Endothelial cell of umbilical vein (primary cell): ENCODE measurements around the gene VPS11. TPM values are rescaled to one million over a fixed set of nuclear protein-coding genes. Genes with fewer than 3 reads are reported as not detected.

Experiments
- BruUV-seq: library from RNA; stranded (reverse); fragments of 400-500 nt; replicated peaks from 2 replicates; lab custom pipeline; 2021; lab: Mats Ljungman, UMichigan
- CTCF ChIA-PET: fragments of 300-600, 350-600 bp; sonication (Branson Sonifier 250); formaldehyde crosslinking; loops from one replicate; lab custom pipeline; 2021; ENCODE audit warnings: antibody characterized with exemption, inconsistent platforms; lab: Charles Lee
- POLR2A ChIA-PET: fragments of 300-600, 350-600 bp; sonication (Branson Sonifier 250); formaldehyde crosslinking; loops from one replicate; lab custom pipeline; 2021; ENCODE audit warnings: antibody characterized with exemption, inconsistent platforms; lab: Charles Lee
- DNase-seq: peaks from one replicate; pipeline ENCODE4 v3.0.0-alpha.2; 2011; ENCODE audit warnings: low read depth, low spot score
- FAIRE-seq: peaks from 2 replicates; lab custom pipeline; 2011; peaks lifted over from hg19 to GRCh38; lab: Jason Lieb, UNC
- H2AFZ ChIP-seq: 2 replicates; pipeline ENCODE4 v1.6.0; 2012; ENCODE audit warnings: low read depth, low read length, control low read depth, inconsistent platforms
- H3K27ac ChIP-seq: 2 replicates; pipeline ENCODE4 v1.5.1; 2011; ENCODE audit warnings: low read depth, mild to moderate bottlenecking, control low read depth, low read length, moderate library complexity; ENCODE audit not compliant: insufficient read depth
- H3K27me3 ChIP-seq, 2 experiments: 2 replicates each; pipeline versions ENCODE4 v1.6.0 to v1.6.1; 2011; ENCODE audit warnings: low read length in 2 of 2, mixed read lengths in 1 of 2; ENCODE audit not compliant: control insufficient read depth in 2 of 2, insufficient read depth in 2 of 2
- H3K36me3 ChIP-seq, 2 experiments: 2 replicates in 1 of 2; 3 replicates in 1 of 2; pipeline ENCODE4 v1.5.1; 2011; ENCODE audit warnings: low read length in 2 of 2, mild to moderate bottlenecking in 1 of 2, moderate library complexity in 1 of 2; ENCODE audit not compliant: control insufficient read depth in 2 of 2, insufficient read depth in 2 of 2; ENCODE audit errors: extremely low read depth in 1 of 2
- H3K4me1 ChIP-seq: 3 replicates; pipeline ENCODE4 v1.5.1; 2011; ENCODE audit warnings: mild to moderate bottlenecking, low read length; ENCODE audit not compliant: control insufficient read depth, insufficient read depth; ENCODE audit errors: extremely low read depth
- H3K4me2 ChIP-seq: 2 replicates; pipeline ENCODE4 v1.6.1; 2011; ENCODE audit warnings: low read length, control low read depth, mixed read lengths; ENCODE audit not compliant: insufficient read depth
- H3K4me3 ChIP-seq, 3 experiments: fragments of 200-600 bp in 1 of 3; sonication (generic), shearing (Covaris generic) in 1 of 3; replicated peaks in 1 of 3; 2 replicates each; pipeline ENCODE4 v1.5.1; 2011 to 2016; ENCODE audit warnings: control low read depth in 3 of 3, low read length in 3 of 3, mild to moderate bottlenecking in 2 of 3, inconsistent platforms in 1 of 3, low read depth in 1 of 3, moderate library complexity in 1 of 3; ENCODE audit not compliant: insufficient read depth in 1 of 3
- H3K79me2 ChIP-seq: 2 replicates; pipeline ENCODE4 v1.6.0; 2012; ENCODE audit warnings: low read length, inconsistent platforms; ENCODE audit not compliant: control insufficient read depth, insufficient read depth
- H3K9ac ChIP-seq: replicated peaks from 2 replicates; pipeline ENCODE3; 2011; ENCODE audit warnings: low read length, control low read depth; ENCODE audit not compliant: insufficient read depth; ENCODE audit errors: extremely low read depth
- H3K9me1 ChIP-seq: replicated peaks from 3 replicates; pipeline ENCODE4 v1.6.0; 2011; ENCODE audit warnings: mild to moderate bottlenecking, low read length; ENCODE audit not compliant: control insufficient read depth, insufficient read depth; ENCODE audit errors: extremely low read depth
- H3K9me3 ChIP-seq: replicated peaks from 2 replicates; pipeline ENCODE4 v1.5.1; 2012; ENCODE audit warnings: low read length, inconsistent platforms; ENCODE audit not compliant: control insufficient read depth, insufficient read depth
- H4K20me1 ChIP-seq: replicated peaks from 2 replicates; pipeline ENCODE3; 2011; ENCODE audit warnings: mild to moderate bottlenecking, low read length; ENCODE audit not compliant: control insufficient read depth, insufficient read depth; ENCODE audit errors: extremely low read depth
- CTCF ChIP-seq, 2 donors: IDR thresholded peaks; 1 replicate in 1 of 2; 2 replicates in 1 of 2; pipeline ENCODE4 v1.5.1; 2011; ENCODE audit warnings: low read length in 2 of 2, mild to moderate bottlenecking in 2 of 2, moderate library complexity in 2 of 2, control low read depth in 1 of 2, inconsistent platforms in 1 of 2, low read depth in 1 of 2; ENCODE audit not compliant: insufficient read depth in 1 of 2; ENCODE audit errors: extremely low read depth in 1 of 2
- EZH2 ChIP-seq: IDR thresholded peaks from 2 replicates; pipeline ENCODE4 v1.6.1; 2012; ENCODE audit warnings: borderline replicate concordance, low read depth, mild to moderate bottlenecking, moderate library complexity, low read length, inconsistent platforms; ENCODE audit not compliant: severe bottlenecking
- FOS ChIP-seq: IDR thresholded peaks from 2 replicates; pipeline ENCODE4 v1.6.1; 2011; ENCODE audit warnings: mild to moderate bottlenecking, low read length, moderate library complexity, borderline replicate concordance; ENCODE audit not compliant: insufficient read depth
- GATA2 ChIP-seq: IDR thresholded peaks from 2 replicates; pipeline ENCODE4 v1.7.0; 2011; ENCODE audit warnings: low read depth, mild to moderate bottlenecking, moderate library complexity, mixed read lengths, low read length; ENCODE audit not compliant: insufficient read length, insufficient read depth
- JUN ChIP-seq: IDR thresholded peaks from 2 replicates; pipeline ENCODE4 v1.6.1; 2011; ENCODE audit warnings: borderline replicate concordance, low read depth; ENCODE audit not compliant: insufficient read length, insufficient read depth
- MAX ChIP-seq: IDR thresholded peaks from 2 replicates; pipeline ENCODE4 v1.6.1; 2011; ENCODE audit not compliant: insufficient read depth, insufficient read length
- MYC ChIP-seq: IDR thresholded peaks from one replicate; pipeline ENCODE4 v1.6.1; 2011; ENCODE audit warnings: mild to moderate bottlenecking, low read depth, low read length
- POLR2A ChIP-seq: IDR thresholded peaks from 2 replicates; pipeline ENCODE4 v1.6.1; 2012; ENCODE audit warnings: low read depth, mild to moderate bottlenecking, control low read depth, low read length
- POLR2AphosphoS5 ChIP-seq: IDR thresholded peaks from 2 replicates; pipeline ENCODE4 v1.6.1; 2012; ENCODE audit warnings: low read depth, mild to moderate bottlenecking, control low read depth, low read length, moderate library complexity; ENCODE audit not compliant: insufficient read depth
- dilution Hi-C: fragments of 300-500 bp; cut with MboI; formaldehyde crosslinking; loops from one replicate; pipeline ENCODE4 v1.15.0; 2019; ENCODE audit warnings: low sequenced_read_pairs; ENCODE audit not compliant: extremely low pct_ligation_motif_present
- intact Hi-C: fragments of 100-400 bp; cut with micrococcal nuclease; formaldehyde crosslinking; loops from one replicate; pipeline ENCODE4 v1.10.0; 2022
- polyA plus RNA-seq, 4 experiments: library from polyadenylated mRNA; depleted of rRNA in 3 of 4; stranded (reverse) in 3 of 4; unstranded in 1 of 4; fragments of >200 nt; gene quantifications; 2 replicates each; pipeline versions ENCODE4 v1.2.1 to v1.2.3, GENCODE V29; 2011 to 2012; ENCODE audit warnings: missing spikeins in 1 of 4
- total RNA-seq: library from RNA; stranded (reverse); gene quantifications from 2 replicates; pipeline ENCODE4 v1.2.3, GENCODE V29; 2021

The VPS11 gene
- total and polyA plus RNA-seq, 2 donors (not counting 3 experiments of a cell fraction or from before 2014, with no cell fraction given): 26.4 to 31.0 TPM

DNA sequence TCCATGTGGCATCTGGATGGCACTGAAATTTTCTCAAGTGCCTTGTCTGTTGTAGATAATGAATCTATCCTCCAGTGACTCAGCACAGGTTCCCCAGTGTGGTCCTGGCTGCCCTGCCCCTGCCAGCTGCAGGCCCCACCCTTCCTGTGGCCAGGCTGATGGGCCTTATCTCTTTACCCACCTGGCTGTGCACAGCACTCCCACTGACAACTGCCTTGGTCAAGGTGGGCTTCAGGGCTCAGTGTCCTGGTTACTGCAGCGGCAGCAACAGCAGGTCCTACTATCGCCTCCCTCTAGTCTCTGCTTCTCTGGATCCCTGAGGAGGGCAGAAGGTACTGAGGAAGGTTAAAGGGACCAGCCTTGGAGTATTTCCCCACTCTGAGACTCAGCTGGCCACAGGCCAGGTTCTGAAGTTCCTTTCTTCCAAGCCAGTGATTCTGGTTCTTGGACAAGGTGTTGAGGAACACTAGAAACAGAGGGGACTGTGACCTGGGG, 20.2 kb downstream of the VPS11 start:
- intact Hi-C loops: loop anchor here (5.0 kb wide), 1 partner anchor 175 kb away; no protein-coding TSS in a partner anchor

More for the DNA sequence above, 20.2 kb downstream of the VPS11 start:
- no peak overlapping the region for H2AFZ ChIP-seq
- H3K27ac ChIP-seq: no peak overlapping the region
- POLR2A ChIA-PET: no interaction called here
- no peak for TF ChIP-seq MAX
- TF ChIP-seq POLR2A: no peak
- TF ChIP-seq CTCF (IDR thresholded peaks at IDR 0.05; ENCODE audit: extremely low read depth in 1 of 2, insufficient read depth in 1 of 2, low read depth in 1 of 2, low read length in 2 of 2): no peak
- no peak for TF ChIP-seq POLR2AphosphoS5
- no peak for TF ChIP-seq GATA2
- TF ChIP-seq JUN: no peak
- TF ChIP-seq MYC: no peak
- TF ChIP-seq FOS: no peak
- no peak for TF ChIP-seq EZH2
- no peaks in the 10 kb centered on the region for H3K27me3 ChIP-seq
- no peak overlapping the region for H3K4me2 ChIP-seq
- H3K9ac ChIP-seq: no peak overlapping the region
- CTCF ChIA-PET: interaction anchor here (1.8 kb wide), 1 partner anchor 15 kb away, joined by 6 read pairs; no protein-coding TSS in a partner anchor
- peaks cover 19% of the 10 kb centered on the region for H3K4me1 ChIP-seq
- no peaks in the 10 kb centered on the region for H3K36me3 ChIP-seq
- H3K9me1 ChIP-seq: no peaks in the 10 kb centered on the region
- H3K4me3 ChIP-seq: no peak overlapping the region
- H4K20me1 ChIP-seq: no peaks in the 10 kb centered on the region
- dilution Hi-C loops: no loop called here
- H3K79me2 ChIP-seq: peaks cover 14% of the 10 kb centered on the region
- DNase-seq (no peak), FAIRE-seq (no peak)
- no peaks in the 10 kb centered on the region for H3K9me3 ChIP-seq
- no TSS peak for BruUV-seq
